Measurements from ENCODE around the gene SLC27A6. TPM values are rescaled to one million over a fixed set of nuclear protein-coding genes. Genes with fewer than 3 reads are reported as not detected.
"Not testable (repeated sequence)": the region's sequence is repeated elsewhere in the genome, so short reads cannot be mapped to it uniquely, and the experiment has no call there.

The SLC27A6 gene
- total and polyA plus RNA-seq, 12 donors, result 11.0 to 125 (median 50.0) TPM

GRCh38 chr5:129021744-129022143 is 56.5 kb downstream of the SLC27A6 start:
- intact Hi-C loops (cut with DNase I), result no loop called here
- H3K9me3 ChIP-seq, result no peaks in the 10 kb centered on the region
- no peak for DNase-seq
- TF ChIP-seq CTCF (IDR thresholded peaks at IDR 0.05), result no peak
- no peak overlapping the region for H3K4me3 ChIP-seq
- no peaks in the 10 kb centered on the region for H3K27me3 ChIP-seq
- ATAC-seq, result no peak
- H3K36me3 ChIP-seq, result no peaks in the 10 kb centered on the region
- 44% methylated on average over 2 of the region's 2 CpGs for WGBS, 2 donors
- H3K4me1 ChIP-seq, result peaks cover 0 to 6% (median 0%) of the 10 kb centered on the region in 9 donors
- H3K27ac ChIP-seq, result no peak overlapping the region

GRCh38 chr5:129022599-129022998 is 57.3 kb downstream of the SLC27A6 start:
- peak in 1 of 8 donors; percentile 59 for ATAC-seq
- intact Hi-C loops (cut with DNase I), result no loop called here
- 91 to 92% methylated on average over 2 of the region's 2 CpGs for WGBS, 2 donors
- H3K27me3 ChIP-seq, result no peaks in the 10 kb centered on the region
- H3K4me3 ChIP-seq, result no peak overlapping the region
- no peak for DNase-seq
- TF ChIP-seq CTCF (IDR thresholded peaks at IDR 0.05), result no peak
- no peaks in the 10 kb centered on the region for H3K9me3 ChIP-seq
- no peak overlapping the region for H3K27ac ChIP-seq
- peaks cover 0 to 6% (median 0%) of the 10 kb centered on the region in 9 donors for H3K4me1 ChIP-seq
- H3K36me3 ChIP-seq, result no peaks in the 10 kb centered on the region

- Histone ChIP-seq H3K27ac (no peak overlapping the region), H3K4me1 (no peaks in the 10 kb centered on the region), H3K27me3 (no peaks in the 10 kb centered on the region), H3K4me3 (no peak overlapping the region), H3K9me3 (no peaks in the 10 kb centered on the region), H3K36me3 (no peaks in the 10 kb centered on the region)
- no peak for ATAC-seq
- intact Hi-C loops (cut with DNase I), result no loop called here
- 79 to 90% methylated on average over 1 of the region's 1 CpG for WGBS, 2 donors
- no peak for DNase-seq
- TF ChIP-seq CTCF (IDR thresholded peaks at IDR 0.05), result no peak
These were observed 62.0 kb downstream of the SLC27A6 start for GRCh38 chr5:129027260-129027659.

GRCh38 chr5:129031886-129032683 is 66.8 kb downstream of the SLC27A6 start:
- TF ChIP-seq CTCF (IDR thresholded peaks at IDR 0.05), result no peak
- Histone ChIP-seq H3K27me3 (no peaks in the 10 kb centered on the region), H3K4me3 (no peak overlapping the region), H3K9me3 (peaks cover 0 to 4% (median 0%) of the 10 kb centered on the region in 11 donors), H3K27ac (no peak overlapping the region), H3K36me3 (peaks cover 0 to 4% (median 0%) of the 10 kb centered on the region in 9 donors), H3K4me1 (no peaks in the 10 kb centered on the region)
- intact Hi-C loops (cut with DNase I), result no loop called here
- no peak for ATAC-seq
- no peak for DNase-seq

GRCh38 chr5:129036257-129036656 is 71.0 kb downstream of the SLC27A6 start:
- H3K36me3 ChIP-seq; H3K4me1 ChIP-seq; H3K9me3 ChIP-seq; DNase-seq; H3K27me3 ChIP-seq; H3K27ac ChIP-seq; ATAC-seq; intact Hi-C loops (cut with DNase I); H3K4me3 ChIP-seq: not testable (repeated sequence)
- 86 to 90% methylated on average over 3 of the region's 3 CpGs for WGBS, 2 donors

Data from heart right ventricle (tissue), 16 donors.